ENCODE measurements around the gene CIDEB.
"Not testable (repeated sequence)": the region's sequence is repeated elsewhere in the genome, so short reads cannot be mapped to it uniquely, and the experiment has no call there.

CIDEB gene, protein sequence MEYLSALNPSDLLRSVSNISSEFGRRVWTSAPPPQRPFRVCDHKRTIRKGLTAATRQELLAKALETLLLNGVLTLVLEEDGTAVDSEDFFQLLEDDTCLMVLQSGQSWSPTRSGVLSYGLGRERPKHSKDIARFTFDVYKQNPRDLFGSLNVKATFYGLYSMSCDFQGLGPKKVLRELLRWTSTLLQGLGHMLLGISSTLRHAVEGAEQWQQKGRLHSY

DNA sequence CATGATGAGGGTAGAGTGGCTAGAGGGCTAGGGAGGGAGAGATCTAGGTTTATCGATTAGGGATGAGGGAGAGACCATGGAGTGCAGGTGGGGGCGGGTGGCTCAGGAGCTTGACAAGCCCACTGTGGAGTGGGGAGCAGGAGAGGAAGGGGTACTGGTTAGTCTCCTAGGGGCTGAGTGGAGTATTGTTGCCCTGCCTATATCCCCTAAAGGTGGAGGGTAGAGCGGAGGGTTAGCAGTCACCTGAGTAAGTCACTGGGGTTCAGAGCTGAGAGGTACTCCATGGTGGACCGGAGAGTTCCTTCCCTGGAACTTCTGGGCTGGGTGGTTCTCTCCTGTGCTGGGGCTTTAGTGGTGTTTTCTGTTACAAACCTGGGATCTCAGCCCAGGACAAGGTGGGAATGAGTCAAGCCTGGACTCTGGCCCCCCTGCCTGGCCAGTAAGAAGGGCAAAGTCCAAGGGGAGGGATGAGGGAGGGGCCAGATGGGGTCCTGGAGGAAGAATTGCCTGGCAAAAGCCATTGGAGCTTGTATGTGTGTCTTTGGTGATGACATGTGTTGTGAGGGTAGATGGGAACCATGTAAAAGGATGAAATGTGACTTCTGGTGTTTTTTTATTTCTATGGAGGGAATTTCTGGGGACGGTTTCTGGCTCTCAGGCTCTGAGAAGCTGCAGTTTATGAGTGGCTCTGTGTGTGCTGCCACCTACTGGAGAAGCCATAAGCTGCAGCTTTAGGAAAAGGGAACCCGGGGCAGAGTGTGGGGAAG lies at the start of gene CIDEB:
Gene CIDEB, minus strand, starts transcription at position 403 of the 767 bp plus-strand sequence. Its CDS starts 119 bp downstream, at position 284.
- DNase-seq, result peak; percentile 73

DNA sequence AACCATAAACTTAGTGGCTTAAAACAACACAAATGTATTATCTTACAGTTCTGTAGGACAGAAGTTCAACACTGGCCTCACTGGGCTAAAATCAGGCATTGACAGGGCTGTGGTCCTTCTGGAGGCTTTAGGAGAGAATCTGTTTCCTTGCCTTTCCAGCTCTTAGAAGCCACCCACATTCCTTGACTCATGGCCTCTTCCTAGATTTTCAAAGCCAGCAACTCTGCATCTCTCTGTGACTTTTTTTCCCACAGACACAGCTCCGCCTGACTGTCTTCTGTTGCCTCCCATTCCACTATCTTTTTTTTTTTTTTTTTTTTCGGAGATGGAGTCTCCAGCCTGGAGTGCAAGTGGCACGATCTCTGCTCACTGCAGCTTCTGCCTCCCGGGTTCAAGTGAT lies 48.4 kb upstream of the CIDEB start:
- no peak for DNase-seq

DNA sequence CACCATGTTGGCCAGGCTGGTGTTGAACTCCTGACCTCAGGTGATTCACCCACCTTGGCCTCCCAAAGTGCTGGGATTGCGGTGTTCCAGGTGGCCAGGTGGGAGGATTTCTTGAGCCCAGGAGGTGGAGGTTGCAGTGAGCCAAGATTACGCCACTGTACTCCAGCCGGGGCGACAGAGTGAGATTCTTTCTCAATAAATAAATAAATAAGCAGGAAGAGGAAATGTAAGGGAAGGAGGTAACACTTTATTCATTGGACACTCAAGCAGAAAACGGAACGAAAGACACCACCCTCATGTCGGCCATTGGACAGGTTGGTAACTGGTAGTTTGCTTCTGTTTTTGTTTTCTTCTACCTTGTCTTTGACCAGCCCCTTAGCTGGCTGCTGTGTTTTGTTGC lies 47.2 kb upstream of the CIDEB start:
- DNase-seq, result no peak

DNA sequence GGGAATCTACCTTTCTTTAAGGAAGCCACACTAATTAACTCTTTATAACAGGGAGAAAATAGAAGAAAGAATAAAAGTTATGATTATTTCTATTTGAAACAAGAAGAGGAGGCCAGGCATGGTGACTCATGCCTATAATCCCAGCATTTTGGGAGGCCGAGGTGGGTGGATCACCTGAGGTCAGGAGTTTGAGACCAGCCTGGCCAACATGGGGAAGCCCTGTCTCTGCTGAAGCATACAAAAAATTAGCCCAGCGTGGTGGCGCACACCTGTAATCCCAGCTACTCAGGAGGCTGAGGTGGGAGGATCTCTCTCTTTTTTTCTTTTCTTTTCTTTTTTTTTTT lies 46.7 kb upstream of the CIDEB start:
- DNase-seq, result not testable (repeated sequence)

DNA sequence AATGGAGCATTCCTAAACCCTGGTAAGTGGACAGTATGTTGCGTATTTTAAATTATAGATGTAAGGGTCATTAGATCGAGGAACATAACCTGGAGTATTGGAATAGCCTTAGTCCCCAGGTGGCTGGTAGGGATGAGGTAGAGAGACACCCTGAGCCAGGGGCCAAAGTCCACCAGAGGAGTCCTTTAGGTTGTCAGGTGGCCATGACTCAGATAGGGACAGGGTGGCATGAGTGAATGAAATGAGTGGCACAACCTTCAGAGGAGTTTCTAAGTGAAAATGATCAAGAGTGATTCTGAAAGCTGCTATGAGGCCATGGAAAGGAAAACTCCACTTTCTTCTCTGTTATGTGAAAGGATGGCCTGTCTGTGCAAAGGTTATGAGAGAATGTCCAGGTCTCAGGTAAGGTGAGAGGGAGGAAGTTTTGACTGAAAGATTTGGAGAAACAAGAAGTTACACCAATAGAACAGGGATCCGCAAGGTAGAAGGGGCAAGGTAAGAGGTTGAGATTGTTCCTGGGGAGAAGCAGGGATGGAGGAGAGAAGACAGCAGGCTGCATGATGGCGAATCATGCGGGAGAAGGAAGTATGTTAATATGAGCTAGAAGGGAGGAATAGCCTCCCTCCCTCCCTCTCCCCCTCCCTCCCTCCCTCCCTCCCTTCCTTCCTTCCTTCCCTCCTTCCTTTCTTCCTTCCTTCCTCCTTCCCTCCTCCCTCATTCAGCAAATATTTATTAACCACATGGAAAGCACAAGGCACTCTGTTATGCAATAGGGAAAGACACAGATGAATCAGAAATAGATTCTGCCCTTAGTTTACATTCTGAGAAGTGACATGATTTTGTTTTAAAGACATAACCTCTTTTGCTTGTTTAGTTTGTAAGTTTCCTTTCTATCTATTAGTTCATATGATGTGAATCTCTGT lies 46.0 kb upstream of the CIDEB start:
- no peak for DNase-seq

DNA sequence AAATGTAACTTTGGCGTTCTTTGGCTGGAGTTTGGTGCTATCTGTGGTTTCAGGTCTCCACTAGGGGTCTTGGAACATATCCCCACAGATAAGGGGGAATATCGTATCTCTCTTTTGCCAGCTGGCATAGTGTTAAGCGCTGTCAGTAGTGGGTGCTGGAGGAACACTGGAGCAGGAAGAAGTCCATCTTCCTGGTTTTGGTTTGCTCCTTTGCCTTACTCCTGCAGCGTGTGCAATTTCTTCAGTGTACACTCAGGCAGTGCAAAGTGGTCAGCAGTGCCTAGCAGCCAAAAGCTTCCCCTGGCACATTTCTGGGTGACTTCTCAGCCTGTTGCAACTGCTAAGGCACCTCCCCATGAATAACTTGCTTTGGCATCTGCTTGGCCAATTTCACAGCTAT lies 43.7 kb upstream of the CIDEB start:
- DNase-seq, result no peak

DNA sequence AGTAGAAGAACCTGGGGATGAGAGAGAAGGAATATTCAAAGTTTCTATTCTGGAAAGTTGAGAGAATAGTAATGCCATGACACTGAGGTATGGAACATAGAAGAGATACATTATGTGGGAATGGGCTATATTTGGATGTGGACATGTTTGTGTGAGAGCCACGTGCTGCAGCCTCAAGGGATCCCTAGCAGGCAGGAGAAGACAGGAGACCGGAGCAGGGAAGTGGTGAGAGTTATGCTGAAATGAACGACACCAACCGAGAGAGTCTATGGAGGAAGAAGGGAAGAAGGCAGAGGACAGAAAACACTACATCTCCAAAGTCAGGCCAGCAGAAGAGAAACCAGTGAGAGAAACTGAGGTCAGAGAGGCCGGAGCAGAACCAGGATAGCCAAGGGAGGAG lies 42.0 kb upstream of the CIDEB start:
- DNase-seq, result no peak

DNA sequence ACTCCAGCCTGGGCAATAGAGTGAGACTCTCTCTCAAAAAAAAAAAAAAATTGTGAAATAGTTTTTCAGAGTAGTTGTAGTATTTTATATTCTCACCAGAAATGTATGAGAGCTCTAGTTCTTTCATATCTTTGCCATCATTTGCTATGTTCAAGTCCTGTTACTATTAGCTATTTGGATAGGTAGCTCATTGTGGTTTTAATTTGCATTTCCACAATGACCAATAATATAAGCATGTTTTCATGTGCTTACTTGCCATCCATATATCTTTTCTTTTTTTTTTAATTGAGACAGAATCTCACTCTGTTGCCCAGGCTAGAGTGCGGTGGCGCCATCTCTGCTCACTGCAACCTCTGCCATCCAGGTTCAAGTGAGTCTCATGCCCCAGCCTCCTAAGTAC lies 40.4 kb upstream of the CIDEB start:
- DNase-seq, result no peak

DNA sequence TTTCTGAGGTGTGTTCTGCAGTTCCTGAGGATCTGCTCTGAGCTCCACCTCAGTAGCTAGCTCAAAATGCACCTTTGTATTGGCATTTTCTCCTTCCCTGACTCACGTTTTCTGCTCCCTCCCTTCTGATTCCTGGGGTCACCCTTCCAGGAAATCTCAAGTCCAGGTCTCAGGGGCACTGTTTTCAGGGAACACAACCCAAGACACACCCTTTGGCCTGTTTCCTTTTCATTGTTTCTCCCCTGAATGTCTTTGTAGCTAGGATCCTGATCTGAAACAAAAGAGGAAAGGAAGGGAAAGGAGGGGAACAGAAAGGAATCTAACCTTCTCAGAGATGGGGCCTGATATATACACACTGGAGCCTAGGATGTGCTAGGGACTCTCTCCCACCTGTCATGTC lies 39.4 kb upstream of the CIDEB start:
- no peak for DNase-seq

DNA sequence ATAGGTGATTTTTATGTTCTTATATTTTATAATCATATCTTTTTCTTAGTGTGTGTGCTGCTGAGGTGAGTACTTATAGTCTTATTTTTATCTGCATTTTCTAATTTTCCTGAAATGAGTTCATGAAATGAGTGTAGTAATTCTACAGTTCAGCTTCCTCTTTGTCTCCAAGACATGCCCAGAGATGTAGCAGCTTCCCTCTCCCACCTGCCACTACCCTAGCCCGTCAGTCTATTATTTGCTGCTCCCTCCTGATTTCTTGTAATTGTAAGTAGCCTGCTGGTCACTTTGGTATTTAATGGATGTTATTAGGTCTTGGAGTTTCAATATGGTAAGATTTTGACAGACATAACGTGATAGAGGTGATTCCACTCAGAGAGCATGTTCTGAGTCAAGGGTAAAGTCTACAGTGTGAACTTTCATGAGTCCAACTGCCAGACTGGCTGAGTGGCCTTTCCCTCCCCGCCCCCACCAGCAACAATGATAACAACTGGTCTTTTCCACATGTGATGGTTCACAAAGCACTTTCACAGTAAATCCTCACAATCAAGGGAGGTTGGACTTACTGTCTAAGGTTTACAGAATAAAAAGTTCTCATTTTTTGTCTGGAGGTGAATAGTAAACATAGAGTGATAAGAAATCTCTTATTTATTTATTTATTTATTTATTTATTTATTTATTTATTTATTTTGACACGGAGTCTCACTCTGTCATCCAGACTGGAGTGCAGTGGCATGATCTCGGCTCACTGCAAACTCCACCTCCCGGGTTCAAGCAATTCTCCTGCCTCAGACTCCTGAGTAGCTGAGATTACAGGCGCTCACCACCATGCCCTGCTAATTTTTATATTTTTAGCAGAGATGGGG lies 36.3 kb upstream of the CIDEB start:
- no peak for DNase-seq

DNA sequence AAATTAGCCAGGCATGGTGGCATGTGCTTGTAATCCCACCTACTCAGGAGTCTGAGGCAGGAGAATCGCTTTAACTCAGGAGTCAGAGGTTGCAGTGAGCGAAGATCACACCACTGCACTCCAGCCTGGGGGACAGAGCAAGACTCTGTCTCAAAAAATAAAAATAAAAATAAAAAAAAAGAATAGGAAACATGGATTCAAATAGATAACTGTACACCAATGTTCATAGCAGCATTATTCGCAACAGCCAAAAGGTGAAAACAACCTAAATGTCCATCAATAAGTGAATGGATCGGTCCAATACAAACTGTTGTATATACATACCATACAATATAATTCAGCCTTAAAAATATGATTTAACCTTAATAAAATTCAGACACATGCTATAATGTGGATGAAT lies 35.1 kb upstream of the CIDEB start:
- DNase-seq, result no peak

DNA sequence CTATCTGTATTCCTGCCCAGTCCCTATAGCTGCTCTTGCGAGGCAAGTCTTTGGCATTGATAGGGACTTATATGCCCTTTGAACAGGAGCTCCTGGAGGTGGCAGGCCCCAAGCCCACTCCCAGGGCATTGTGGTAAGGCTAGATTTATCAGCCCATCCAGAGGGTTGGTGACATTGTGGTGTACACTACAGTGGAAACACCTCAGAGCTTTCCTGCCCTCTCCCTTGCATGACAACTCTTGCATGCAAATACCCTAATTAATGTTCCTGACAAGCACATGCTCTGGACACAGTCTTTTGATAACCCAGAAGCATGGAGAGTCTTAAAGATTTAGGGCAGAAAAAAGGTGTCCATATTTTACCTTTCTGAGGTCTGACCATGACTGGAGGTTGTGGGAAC lies 32.8 kb upstream of the CIDEB start:
- no peak for DNase-seq

DNA sequence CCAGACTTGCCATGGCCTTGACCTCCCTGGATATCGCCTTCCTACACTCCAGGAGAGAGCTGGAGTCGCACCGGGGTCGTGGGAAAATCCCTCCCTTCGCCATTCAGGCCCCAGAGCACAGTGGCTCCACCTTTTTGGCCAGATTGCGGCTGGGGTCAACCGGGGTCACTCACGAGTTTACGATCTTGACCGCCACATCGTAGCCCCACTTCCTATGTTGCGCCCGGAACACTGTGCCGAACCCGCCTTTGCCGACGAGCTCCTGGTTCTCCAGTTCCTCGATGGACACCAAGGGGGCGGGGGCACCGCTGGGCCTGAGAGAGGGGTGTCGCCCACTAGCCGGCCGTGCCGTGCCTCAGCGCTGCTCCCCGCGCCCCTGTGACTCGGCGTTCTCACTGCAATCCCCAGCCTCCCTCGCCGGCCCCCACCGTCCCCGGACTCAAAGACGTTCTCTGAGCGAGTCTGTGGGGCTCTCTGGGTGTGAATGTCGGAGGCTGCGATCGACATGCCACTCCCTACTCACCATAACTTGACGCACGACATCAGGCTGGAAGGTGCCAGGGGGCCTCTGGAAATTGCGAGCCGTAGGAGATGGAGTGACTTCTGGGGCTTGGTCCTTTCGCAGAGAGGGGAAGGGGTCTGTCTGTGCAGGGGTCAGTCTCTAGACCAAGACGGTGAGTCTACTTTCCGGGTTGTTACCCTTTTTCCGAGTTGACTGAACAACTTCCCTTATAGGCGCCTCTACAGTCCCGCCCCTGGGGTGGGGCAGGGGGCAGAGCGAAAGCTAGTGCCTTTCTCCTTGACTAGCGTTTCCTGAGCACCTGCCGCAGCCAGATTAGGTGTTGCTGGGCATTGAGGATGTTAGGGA lies 31.7 kb upstream of the CIDEB start, which contains the start of gene RIPK3:
Gene RIPK3, minus strand, starts transcription at position 708 of the 868 bp plus-strand sequence. Its CDS starts 165 bp downstream, at position 543.
- peak; percentile 75 for DNase-seq

DNA sequence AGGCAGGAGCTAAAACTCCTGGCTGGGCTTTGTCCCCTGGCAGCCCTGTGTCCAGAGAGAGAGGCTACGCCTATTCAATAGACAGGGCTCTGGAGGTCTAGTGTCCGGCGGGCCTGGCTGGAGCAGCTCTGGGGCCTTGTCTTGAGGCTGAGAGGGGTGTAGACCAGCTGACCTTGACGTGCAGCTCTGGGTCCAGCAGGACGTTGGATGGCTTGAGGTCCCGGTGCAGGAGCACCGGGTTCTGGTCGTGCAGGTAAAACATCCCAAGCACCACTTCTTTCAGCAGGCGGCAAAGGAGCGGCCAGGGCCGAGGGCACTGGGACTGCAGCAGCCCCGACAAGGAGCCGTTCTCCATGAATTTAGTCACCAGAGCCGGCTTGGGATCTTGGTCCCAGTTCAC lies 31.1 kb upstream of the CIDEB start:
- DNase-seq, result no peak

DNA sequence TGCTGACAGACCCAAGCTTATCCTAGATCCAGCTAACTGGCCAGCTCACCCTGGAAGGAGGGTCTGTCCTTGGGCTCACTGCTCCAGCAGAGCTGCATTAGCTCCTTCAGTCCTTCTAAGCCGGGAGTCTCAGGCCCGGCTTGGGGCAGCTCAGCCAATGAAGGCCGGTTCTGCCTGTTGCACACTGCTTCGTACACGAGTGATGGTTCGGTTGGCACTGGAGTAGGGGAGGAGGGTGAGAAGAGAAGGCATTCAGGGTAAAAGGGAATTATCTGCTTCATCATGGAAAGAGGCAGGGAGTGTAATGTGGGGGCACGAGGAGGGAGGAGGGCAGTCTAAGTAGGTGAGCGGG lies 30.0 kb upstream of the CIDEB start:
- DNase-seq, result no peak

DNA sequence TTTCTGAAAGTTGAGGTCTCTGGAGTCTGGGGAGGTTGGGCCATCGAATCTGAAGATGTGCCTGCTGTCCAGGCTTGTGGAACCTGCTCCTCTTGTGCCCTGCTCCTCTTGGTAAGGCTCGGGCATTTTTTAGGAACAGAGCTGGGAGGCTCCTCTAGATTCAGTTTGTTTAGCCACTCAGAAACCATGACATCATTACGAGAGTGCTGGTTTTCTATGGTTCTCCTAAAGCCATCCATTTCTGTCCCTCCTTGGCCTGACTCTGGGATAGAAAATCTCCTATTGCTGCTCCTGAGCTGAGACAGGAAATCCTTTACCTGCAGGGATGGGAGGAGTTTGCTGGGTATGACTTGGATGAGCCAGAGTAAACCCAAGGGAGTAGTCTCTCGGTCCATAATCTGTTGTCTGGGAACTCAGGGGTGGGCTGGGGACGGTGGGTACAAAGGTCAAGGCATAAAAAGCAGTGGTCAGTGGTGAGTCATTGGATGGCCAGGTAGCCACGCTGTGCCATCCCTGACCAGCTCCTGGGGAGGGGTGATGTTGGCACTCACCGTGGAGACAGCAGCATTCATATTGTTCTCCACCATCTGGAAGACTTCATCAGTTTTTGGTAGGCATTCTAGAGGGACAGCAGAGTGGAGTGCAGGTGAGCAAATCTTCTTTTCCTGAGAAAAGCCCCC lies 29.5 kb upstream of the CIDEB start:
- DNase-seq, result no peak

DNA sequence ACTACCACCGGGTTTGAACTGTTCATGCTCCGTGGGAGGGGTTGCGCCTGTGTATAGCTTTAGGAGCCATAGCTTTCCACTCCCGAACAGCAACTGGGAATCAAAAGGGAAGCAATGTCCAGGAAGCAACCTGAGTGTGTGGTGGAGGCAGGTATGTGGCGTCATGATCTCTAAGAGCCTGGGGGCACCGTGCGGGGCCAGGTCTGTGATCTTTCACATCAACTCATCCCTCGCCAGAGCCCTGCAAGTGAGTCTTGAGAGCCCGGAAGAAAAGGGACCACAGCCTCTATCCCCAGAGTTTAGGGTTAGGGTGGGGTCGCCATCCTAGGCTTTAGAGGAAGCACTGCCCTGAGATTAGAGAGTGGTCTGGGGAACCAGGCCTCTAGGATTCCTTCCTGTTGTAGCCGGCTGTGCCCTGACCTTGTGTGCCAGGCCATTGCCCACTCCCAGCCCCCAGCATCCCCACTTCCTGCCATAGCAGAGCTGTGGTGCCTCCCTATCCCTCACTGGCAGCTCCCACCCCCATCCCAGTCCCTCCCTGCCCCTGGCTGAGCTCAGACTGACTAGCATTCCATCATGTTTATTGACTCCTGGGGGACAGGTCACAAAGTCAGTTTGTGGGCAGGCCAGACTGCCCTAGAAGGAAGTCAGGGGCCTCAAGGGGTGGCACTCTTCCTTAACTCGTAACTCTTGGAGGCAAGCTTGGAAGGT lies 27.8 kb upstream of the CIDEB start:
- DNase-seq, result no peak

DNA sequence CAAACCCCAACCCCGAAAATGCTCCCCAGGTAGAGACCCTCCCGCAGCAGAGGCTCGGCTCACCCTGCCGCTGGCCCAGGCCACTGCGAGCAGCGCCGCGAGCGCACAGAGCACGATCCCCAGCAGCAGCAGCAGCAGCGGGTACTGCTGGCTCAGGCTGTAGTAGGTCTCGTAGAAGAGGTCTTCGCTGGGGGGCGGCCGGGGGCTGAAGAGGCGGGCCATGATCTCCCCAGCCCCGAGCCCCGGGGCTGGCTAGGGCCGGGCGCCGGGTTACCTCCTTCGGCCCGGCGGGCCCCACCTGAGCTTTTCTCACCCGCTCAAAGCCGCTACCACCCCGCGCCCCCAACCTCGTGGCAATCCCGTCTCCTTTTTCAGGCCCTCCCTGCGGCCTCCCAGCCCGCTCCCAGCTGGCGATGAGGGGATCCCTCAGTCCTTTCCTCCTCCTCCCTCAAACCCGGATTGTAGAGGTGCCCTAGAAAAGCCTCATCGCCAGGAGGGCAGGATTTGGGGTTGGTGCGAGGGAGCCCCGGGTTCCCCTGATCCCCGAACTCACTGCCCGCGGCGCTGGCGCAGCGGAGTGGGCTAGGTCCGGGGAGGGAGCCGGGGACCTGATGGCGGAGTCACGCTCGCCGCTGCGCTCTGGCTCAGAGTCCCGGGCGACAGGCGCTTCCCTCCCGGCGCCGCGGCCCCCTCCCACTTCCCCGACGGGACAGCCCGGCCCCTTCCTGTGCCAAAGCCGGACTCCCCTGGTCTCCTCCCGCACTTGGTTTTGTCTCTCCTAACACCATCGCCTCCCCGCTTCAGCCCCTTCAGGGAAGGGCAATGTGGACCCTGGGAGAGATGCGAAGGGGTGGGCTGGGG lies 26.9 kb upstream of the CIDEB start, which contains the start of gene ADCY4:
Gene ADCY4, minus strand, starts transcription at position 641 of the 861 bp plus-strand sequence. Its CDS starts 419 bp downstream, at position 222.
- no peak for DNase-seq
